Measurements from ENCODE around the gene DAAM1. TPM values are rescaled to one million over a fixed set of nuclear protein-coding genes. Genes with fewer than 3 reads are reported as not detected.

The DAAM1 gene
- total RNA-seq, 1 experiment from 2014 or later = 13.3 TPM

DNA sequence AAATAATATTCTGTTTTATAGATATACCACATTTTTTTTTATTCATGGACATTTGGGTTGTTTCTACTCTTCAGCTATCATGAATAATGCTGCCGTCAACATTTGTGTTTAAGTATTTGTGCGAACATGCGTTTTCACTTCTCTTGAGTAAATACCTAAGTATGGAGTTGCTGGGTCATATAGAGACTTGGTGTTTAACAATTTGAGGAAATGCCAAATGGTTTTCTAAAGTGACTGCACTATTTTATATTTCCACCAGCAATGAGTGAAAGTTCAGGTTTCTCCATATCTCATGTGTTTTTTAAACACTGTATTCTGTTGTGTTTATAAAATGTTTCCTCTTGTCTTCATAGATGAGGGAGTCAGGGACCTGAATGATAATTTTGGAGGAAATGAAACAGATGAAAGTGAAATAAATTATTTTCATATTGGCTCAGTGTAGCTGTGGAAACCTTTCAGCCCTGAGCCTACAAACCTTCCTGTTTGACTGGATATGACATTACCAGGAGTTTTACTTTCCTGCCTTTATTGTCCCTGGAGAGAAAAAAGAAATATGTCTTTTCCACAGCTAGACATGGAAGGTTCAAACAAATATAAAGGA lies 26.3 kb downstream of the DAAM1 start:
- intact Hi-C loops (cut with micrococcal nuclease; ENCODE audit: unreplicated experiment) = no loop called here

DNA sequence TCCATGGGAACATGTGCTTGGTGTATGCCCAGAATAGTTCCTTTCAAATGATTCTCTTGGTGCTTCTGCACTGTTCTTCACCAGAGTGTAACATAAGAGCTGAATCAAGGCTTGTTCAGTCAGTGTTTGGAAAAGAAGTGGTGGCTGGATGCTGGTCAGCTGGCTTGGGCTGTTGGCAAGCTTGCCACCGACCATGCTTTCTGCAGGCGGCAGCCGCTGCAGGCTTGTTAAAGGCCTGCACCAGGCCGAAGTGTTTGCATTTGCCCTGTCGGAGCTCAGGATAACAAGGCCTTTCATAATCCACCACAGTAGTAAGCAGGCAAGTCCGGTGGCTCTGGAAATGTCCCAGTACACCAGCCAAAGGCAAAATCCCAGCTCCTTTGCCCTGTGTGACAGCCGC lies 26.9 kb downstream of the DAAM1 start:
- TF ChIP-seq POLR2AphosphoS5 (IDR thresholded peaks at IDR 0.05; ENCODE audit: low read depth, low read length) = no peak
- TF ChIP-seq SIN3A (IDR thresholded peaks at IDR 0.05; ENCODE audit: borderline replicate concordance, insufficient read depth, low read depth, low read length) = no peak
- TF ChIP-seq, protein P1, sequence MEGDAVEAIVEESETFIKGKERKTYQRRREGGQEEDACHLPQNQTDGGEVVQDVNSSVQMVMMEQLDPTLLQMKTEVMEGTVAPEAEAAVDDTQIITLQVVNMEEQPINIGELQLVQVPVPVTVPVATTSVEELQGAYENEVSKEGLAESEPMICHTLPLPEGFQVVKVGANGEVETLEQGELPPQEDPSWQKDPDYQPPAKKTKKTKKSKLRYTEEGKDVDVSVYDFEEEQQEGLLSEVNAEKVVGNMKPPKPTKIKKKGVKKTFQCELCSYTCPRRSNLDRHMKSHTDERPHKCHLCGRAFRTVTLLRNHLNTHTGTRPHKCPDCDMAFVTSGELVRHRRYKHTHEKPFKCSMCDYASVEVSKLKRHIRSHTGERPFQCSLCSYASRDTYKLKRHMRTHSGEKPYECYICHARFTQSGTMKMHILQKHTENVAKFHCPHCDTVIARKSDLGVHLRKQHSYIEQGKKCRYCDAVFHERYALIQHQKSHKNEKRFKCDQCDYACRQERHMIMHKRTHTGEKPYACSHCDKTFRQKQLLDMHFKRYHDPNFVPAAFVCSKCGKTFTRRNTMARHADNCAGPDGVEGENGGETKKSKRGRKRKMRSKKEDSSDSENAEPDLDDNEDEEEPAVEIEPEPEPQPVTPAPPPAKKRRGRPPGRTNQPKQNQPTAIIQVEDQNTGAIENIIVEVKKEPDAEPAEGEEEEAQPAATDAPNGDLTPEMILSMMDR (IDR thresholded peaks at IDR 0.05) = no peak
- TF ChIP-seq, protein P2, sequence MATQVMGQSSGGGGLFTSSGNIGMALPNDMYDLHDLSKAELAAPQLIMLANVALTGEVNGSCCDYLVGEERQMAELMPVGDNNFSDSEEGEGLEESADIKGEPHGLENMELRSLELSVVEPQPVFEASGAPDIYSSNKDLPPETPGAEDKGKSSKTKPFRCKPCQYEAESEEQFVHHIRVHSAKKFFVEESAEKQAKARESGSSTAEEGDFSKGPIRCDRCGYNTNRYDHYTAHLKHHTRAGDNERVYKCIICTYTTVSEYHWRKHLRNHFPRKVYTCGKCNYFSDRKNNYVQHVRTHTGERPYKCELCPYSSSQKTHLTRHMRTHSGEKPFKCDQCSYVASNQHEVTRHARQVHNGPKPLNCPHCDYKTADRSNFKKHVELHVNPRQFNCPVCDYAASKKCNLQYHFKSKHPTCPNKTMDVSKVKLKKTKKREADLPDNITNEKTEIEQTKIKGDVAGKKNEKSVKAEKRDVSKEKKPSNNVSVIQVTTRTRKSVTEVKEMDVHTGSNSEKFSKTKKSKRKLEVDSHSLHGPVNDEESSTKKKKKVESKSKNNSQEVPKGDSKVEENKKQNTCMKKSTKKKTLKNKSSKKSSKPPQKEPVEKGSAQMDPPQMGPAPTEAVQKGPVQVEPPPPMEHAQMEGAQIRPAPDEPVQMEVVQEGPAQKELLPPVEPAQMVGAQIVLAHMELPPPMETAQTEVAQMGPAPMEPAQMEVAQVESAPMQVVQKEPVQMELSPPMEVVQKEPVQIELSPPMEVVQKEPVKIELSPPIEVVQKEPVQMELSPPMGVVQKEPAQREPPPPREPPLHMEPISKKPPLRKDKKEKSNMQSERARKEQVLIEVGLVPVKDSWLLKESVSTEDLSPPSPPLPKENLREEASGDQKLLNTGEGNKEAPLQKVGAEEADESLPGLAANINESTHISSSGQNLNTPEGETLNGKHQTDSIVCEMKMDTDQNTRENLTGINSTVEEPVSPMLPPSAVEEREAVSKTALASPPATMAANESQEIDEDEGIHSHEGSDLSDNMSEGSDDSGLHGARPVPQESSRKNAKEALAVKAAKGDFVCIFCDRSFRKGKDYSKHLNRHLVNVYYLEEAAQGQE (IDR thresholded peaks at IDR 0.05; ENCODE audit: insufficient read depth in 1 of 2, low read depth in 2 of 2, low read length in 1 of 2) = no peak
- no peak for TF ChIP-seq TCF7L2 (IDR thresholded peaks at IDR 0.05; ENCODE audit: low read depth, low read length)
- ATAC-seq (no peak), DNase-seq (ENCODE audit: low read depth, low spot score) (no peak)
- intact Hi-C loops (cut with micrococcal nuclease; ENCODE audit: unreplicated experiment) (no loop called here), in situ Hi-C loops (cut with HindIII; ENCODE audit: low pct_unique_long_range_greater_than_20kb, low sequenced_read_pairs) (no loop called here)
- H3K27ac ChIP-seq (ENCODE audit: low read length) = no peak overlapping the region
- CTCF ChIA-PET = no interaction called here
- BruUV-seq (replicated peaks) = no TSS peak
- H3K27me3 ChIP-seq (ENCODE audit: control insufficient read depth, insufficient read depth, low read length) = no peaks in the 10 kb centered on the region
- no peaks in the 10 kb centered on the region for H3K9me3 ChIP-seq (ENCODE audit: control insufficient read depth, insufficient read depth, low read depth, low read length)
- no peaks in the 10 kb centered on the region for H3K4me1 ChIP-seq (ENCODE audit: control insufficient read depth, insufficient read depth, low read length)
- H3K4me3 ChIP-seq (ENCODE audit: low read depth in 2 of 2, low read length in 2 of 2) = no peak overlapping the region
- POLR2A ChIA-PET = no interaction called here
- H3K36me3 ChIP-seq (ENCODE audit: control insufficient read depth, insufficient read depth, low read length) = no peaks in the 10 kb centered on the region

More for the DNA sequence above, 26.3 kb downstream of the DAAM1 start:
- H3K4me1 ChIP-seq (ENCODE audit: control insufficient read depth, insufficient read depth, low read length) = no peaks in the 10 kb centered on the region
- ChIA-PET POLR2A (no interaction called here), CTCF (no interaction called here)
- no peak overlapping the region for H3K27ac ChIP-seq (ENCODE audit: low read length)
- DNase-seq (ENCODE audit: low read depth, low spot score) (no peak), ATAC-seq (no peak)
- H3K27me3 ChIP-seq (ENCODE audit: control insufficient read depth, insufficient read depth, low read length) = no peaks in the 10 kb centered on the region
- H3K4me3 ChIP-seq (ENCODE audit: low read depth in 2 of 2, low read length in 2 of 2) = no peak overlapping the region
- in situ Hi-C loops (cut with HindIII; ENCODE audit: low pct_unique_long_range_greater_than_20kb, low sequenced_read_pairs) = no loop called here
- no peaks in the 10 kb centered on the region for H3K36me3 ChIP-seq (ENCODE audit: control insufficient read depth, insufficient read depth, low read length)
- no peaks in the 10 kb centered on the region for H3K9me3 ChIP-seq (ENCODE audit: control insufficient read depth, insufficient read depth, low read depth, low read length)
- TF ChIP-seq SIN3A (IDR thresholded peaks at IDR 0.05; ENCODE audit: borderline replicate concordance, insufficient read depth, low read depth, low read length) = no peak
- TF ChIP-seq TCF7L2 (IDR thresholded peaks at IDR 0.05; ENCODE audit: low read depth, low read length) = no peak
- TF ChIP-seq, protein P1 (IDR thresholded peaks at IDR 0.05) = no peak
- no peak for TF ChIP-seq POLR2AphosphoS5 (IDR thresholded peaks at IDR 0.05; ENCODE audit: low read depth, low read length)
- TF ChIP-seq, protein P2 (IDR thresholded peaks at IDR 0.05; ENCODE audit: insufficient read depth in 1 of 2, low read depth in 2 of 2, low read length in 1 of 2) = no peak
- BruUV-seq (replicated peaks) = no TSS peak

Data from Panc1 (cell line).